ENCODE measurements around the gene SEZ6L.

Gene SEZ6L

GRCh38 chr22:26428515-26429457 lies 259.5 kb downstream of the SEZ6L start, which contains the start of gene ASPHD2:
TSS of gene ASPHD2 (plus strand) at chr22:26429260. CDS start at chr22:26433616, 4,356 bp downstream.
- DNase-seq (ENCODE audit: low spot score) = peak; percentile 79

GRCh38 chr22:26429458-26430286 lies 260.4 kb downstream of the SEZ6L start:
- DNase-seq (ENCODE audit: low spot score) = no peak

- no peak for DNase-seq (ENCODE audit: low spot score)
These were observed 261.3 kb downstream of the SEZ6L start for GRCh38 chr22:26430600-26430999.

GRCh38 chr22:26431261-26431995 lies 262.2 kb downstream of the SEZ6L start:
- DNase-seq (ENCODE audit: low spot score) = peak; percentile 20

- no peak for DNase-seq (ENCODE audit: low spot score)
These were observed 263.5 kb downstream of the SEZ6L start for GRCh38 chr22:26432619-26433311.

Data from CD4-positive, alpha-beta T cell treated with Interleukin-15 for 4 hours (primary cell).